H1 (cell line): Measurements from ENCODE around the gene PIGX. TPM values are rescaled to one million over a fixed set of nuclear protein-coding genes. Genes with fewer than 3 reads are reported as not detected.

Experiments
- CTCF ChIA-PET: fragments of 300-600 bp; sonication (Branson Sonifier 250); formaldehyde crosslinking; loops from one replicate; lab custom pipeline; 2021; ENCODE audit not compliant: partially characterized antibody; lab: Charles Lee
- POLR2A ChIA-PET: fragments of 300-600 bp; sonication (Branson Sonifier 250); formaldehyde crosslinking; loops from one replicate; lab custom pipeline; 2021; ENCODE audit warnings: inconsistent platforms; ENCODE audit not compliant: partially characterized antibody; lab: Charles Lee
- DNase-seq, 2 experiments: peaks; one replicate each; pipeline versions ENCODE4 v3.0.0 to v3.0.0-alpha.2; 2010 to 2022; ENCODE audit warnings: low spot score in 2 of 2, low read depth in 1 of 2, mixed read lengths in 1 of 2
- FAIRE-seq: peaks from 2 replicates; lab custom pipeline; 2011; peaks lifted over from hg19 to GRCh38; lab: Jason Lieb, UNC
- H2AFZ ChIP-seq: 2 replicates; pipeline ENCODE4 v1.8.1; 2012; ENCODE audit warnings: low read length, inconsistent platforms
- H2AK5ac ChIP-seq: 2 replicates; pipeline ENCODE4 v1.6.1; 2013; ENCODE audit warnings: low read depth, low read length
- H2BK120ac ChIP-seq: replicated peaks from 2 replicates; pipeline ENCODE3; 2013; ENCODE audit warnings: low read depth, low read length, inconsistent platforms
- H2BK12ac ChIP-seq: 2 replicates; pipeline ENCODE4 v1.6.1; 2013; ENCODE audit warnings: low read depth, low read length
- H2BK15ac ChIP-seq: 2 replicates; pipeline ENCODE4 v1.6.1; 2013; ENCODE audit warnings: low read length
- H2BK20ac ChIP-seq: 2 replicates; pipeline ENCODE4 v1.6.1; 2013; ENCODE audit warnings: low read length
- H2BK5ac ChIP-seq: 2 replicates; pipeline ENCODE4 v1.6.1; 2013; ENCODE audit warnings: low read depth, low read length
- H3K14ac ChIP-seq: 2 replicates; pipeline ENCODE4 v1.6.1; 2013; ENCODE audit warnings: inconsistent platforms; ENCODE audit not compliant: insufficient read length
- H3K18ac ChIP-seq: 2 replicates; pipeline ENCODE4 v1.6.1; 2013; ENCODE audit warnings: low read length; ENCODE audit errors: extremely low read depth
- H3K23ac ChIP-seq: 2 replicates; pipeline ENCODE4 v1.6.1; 2013; ENCODE audit warnings: inconsistent platforms; ENCODE audit not compliant: insufficient read length
- H3K23me2 ChIP-seq: 2 replicates; pipeline ENCODE4 v1.6.1; 2013; ENCODE audit warnings: low read depth, low read length
- H3K27ac ChIP-seq: 2 replicates; pipeline ENCODE4 v1.6.1; 2011; ENCODE audit warnings: low read depth, low read length, inconsistent platforms
- H3K27me3 ChIP-seq, 4 experiments: replicated peaks in 1 of 4; 1 replicate in 1 of 4; 2 replicates in 3 of 4; pipeline versions ENCODE4 v1.6.1 to v1.8.1; 2011 to 2013; ENCODE audit warnings: low read length in 3 of 4, mild to moderate bottlenecking in 3 of 4, inconsistent platforms in 2 of 4, mixed read lengths in 2 of 4, moderate library complexity in 1 of 4; ENCODE audit not compliant: control insufficient read depth in 3 of 4, insufficient read depth in 3 of 4; ENCODE audit errors: extremely low read depth in 1 of 4
- H3K36me3 ChIP-seq, 4 experiments: 2 replicates each; pipeline versions ENCODE4 v1.6.1 to v1.8.1; 2011 to 2013; ENCODE audit warnings: mild to moderate bottlenecking in 4 of 4, low read length in 3 of 4, moderate library complexity in 2 of 4, control low read depth in 1 of 4, inconsistent platforms in 1 of 4; ENCODE audit not compliant: insufficient read depth in 4 of 4, control insufficient read depth in 2 of 4
- H3K4ac ChIP-seq: replicated peaks from 2 replicates; pipeline ENCODE3; 2013; ENCODE audit warnings: low read length, low read depth, mixed read lengths, inconsistent platforms; ENCODE audit not compliant: insufficient read length
- H3K4me1 ChIP-seq, 4 experiments: replicated peaks in 1 of 4; 1 replicate in 1 of 4; 2 replicates in 3 of 4; pipeline versions ENCODE4 v1.6.1 to v1.8.1; 2011 to 2013; ENCODE audit warnings: low read length in 3 of 4, inconsistent platforms in 2 of 4, mixed read lengths in 1 of 4; ENCODE audit not compliant: insufficient read depth in 4 of 4, control insufficient read depth in 3 of 4
- H3K4me2 ChIP-seq, 2 experiments: 2 replicates each; pipeline versions ENCODE4 v1.6.1 to v1.8.1; 2011 to 2013; ENCODE audit warnings: low read depth in 2 of 2, low read length in 2 of 2, control low read depth in 1 of 2, inconsistent platforms in 1 of 2, mild to moderate bottlenecking in 1 of 2; ENCODE audit not compliant: insufficient read depth in 1 of 2
- H3K4me3 ChIP-seq, 4 experiments: fragments of 200-600, 300-600 bp in 1 of 4; sonication (generic), shearing (Covaris generic), sonication (Bioruptor Twin) in 1 of 4; 2 replicates each; pipeline versions ENCODE4 v1.5.1 to v1.8.1; 2011 to 2016; ENCODE audit warnings: low read length in 4 of 4, low read depth in 3 of 4, control low read depth in 2 of 4, inconsistent platforms in 2 of 4, mild to moderate bottlenecking in 2 of 4, mixed read lengths in 1 of 4, moderate library complexity in 1 of 4; ENCODE audit not compliant: insufficient read depth in 2 of 4; ENCODE audit errors: extremely low read depth in 1 of 4
- H3K56ac ChIP-seq: replicated peaks from 2 replicates; pipeline ENCODE3; 2013; ENCODE audit warnings: low read depth, mild to moderate bottlenecking, mixed read lengths, low read length, inconsistent platforms; ENCODE audit not compliant: insufficient read length
- H3K79me1 ChIP-seq: 2 replicates; pipeline ENCODE4 v1.6.1; 2013; ENCODE audit warnings: low read depth, low read length, control low read depth
- H3K79me2 ChIP-seq, 2 experiments: 2 replicates each; pipeline versions ENCODE4 v1.6.1 to v1.8.1; 2012 to 2013; ENCODE audit warnings: low read length in 2 of 2, mild to moderate bottlenecking in 2 of 2, inconsistent platforms in 1 of 2; ENCODE audit not compliant: insufficient read depth in 2 of 2, control insufficient read depth in 1 of 2
- H3K9ac ChIP-seq, 4 experiments: replicated peaks in 1 of 4; 1 replicate in 1 of 4; 2 replicates in 3 of 4; pipeline versions ENCODE4 v1.6.1 to v1.8.1; 2011 to 2013; ENCODE audit warnings: low read depth in 3 of 4, low read length in 3 of 4, control low read depth in 2 of 4, mild to moderate bottlenecking in 2 of 4, moderate library complexity in 2 of 4, inconsistent platforms in 1 of 4; ENCODE audit errors: extremely low read depth in 1 of 4
- H3K9me3 ChIP-seq, 2 experiments: 2 replicates each; pipeline versions ENCODE4 v1.6.1 to v1.8.1; 2012 to 2013; ENCODE audit warnings: mild to moderate bottlenecking in 2 of 2, moderate library complexity in 2 of 2, control low read depth in 1 of 2, inconsistent platforms in 1 of 2, low read depth in 1 of 2, low read length in 1 of 2, mixed read lengths in 1 of 2; ENCODE audit not compliant: insufficient read depth in 2 of 2
- H4K20me1 ChIP-seq, 2 experiments: replicated peaks in 1 of 2; 2 replicates each; pipeline versions ENCODE3 to v1.8.1; 2011 to 2013; ENCODE audit warnings: inconsistent platforms in 2 of 2, low read length in 2 of 2, mild to moderate bottlenecking in 1 of 2; ENCODE audit not compliant: insufficient read depth in 2 of 2, control insufficient read depth in 1 of 2
- H4K5ac ChIP-seq: 2 replicates; pipeline ENCODE4 v1.6.1; 2013; ENCODE audit warnings: low read length, low read depth, mixed read lengths, inconsistent platforms; ENCODE audit not compliant: insufficient read length
- H4K8ac ChIP-seq: 2 replicates; pipeline ENCODE4 v1.8.0; 2013; ENCODE audit warnings: mild to moderate bottlenecking, moderate library complexity, low read length, inconsistent platforms; ENCODE audit not compliant: insufficient read depth; ENCODE audit errors: extremely low read depth
- H4K91ac ChIP-seq: replicated peaks from 2 replicates; pipeline ENCODE3; 2013; ENCODE audit warnings: low read length, mixed read lengths, inconsistent platforms; ENCODE audit not compliant: insufficient read length
- CTCF ChIP-seq, 3 experiments: IDR thresholded peaks; 1 replicate in 2 of 3; 2 replicates in 1 of 3; pipeline versions ENCODE4 v1.5.1 to v1.6.1; 2011; ENCODE audit warnings: low read length in 3 of 3, mild to moderate bottlenecking in 3 of 3, inconsistent platforms in 2 of 3, low read depth in 1 of 3, moderate library complexity in 1 of 3; ENCODE audit not compliant: insufficient read depth in 1 of 3; ENCODE audit errors: control extremely low read depth in 1 of 3
- KDM1A ChIP-seq: fragments of 200-600, 300-600 bp; sonication (generic); IDR thresholded peaks from 2 replicates; pipeline ENCODE4 v1.7.1; 2016; ENCODE audit warnings: mild to moderate bottlenecking, low read length, borderline replicate concordance
- KDM5A ChIP-seq: fragments of 200-600 bp; IDR thresholded peaks from 2 replicates; pipeline ENCODE4 v1.7.1; 2012; ENCODE audit warnings: mild to moderate bottlenecking, low read length, inconsistent platforms, mixed read lengths
- RFX5 ChIP-seq: IDR thresholded peaks from 2 replicates; pipeline ENCODE4 v1.6.1; 2011; ENCODE audit warnings: low read depth, low read length, improper control_type of control experiment, borderline replicate concordance
- SIN3A ChIP-seq, 2 experiments: IDR thresholded peaks in 1 of 2; conservative IDR thresholded peaks in 1 of 2; 2 replicates each; pipeline ENCODE4 v1.6.1; 2011 to 2012; ENCODE audit warnings: low read length in 2 of 2, improper control_type of control experiment in 1 of 2, low read depth in 1 of 2, mild to moderate bottlenecking in 1 of 2
- SIX5 ChIP-seq: IDR thresholded peaks from 2 replicates; pipeline ENCODE4 v1.6.1; 2011; ENCODE audit warnings: mild to moderate bottlenecking, low read depth, low read length
- SP4 ChIP-seq: IDR thresholded peaks from 2 replicates; pipeline ENCODE4 v1.6.1; 2012; ENCODE audit warnings: low read length, inconsistent platforms
- TCF12 ChIP-seq: IDR thresholded peaks from 2 replicates; pipeline ENCODE4 v1.6.1; 2011; ENCODE audit warnings: low read depth, mild to moderate bottlenecking, low read length
- USF2 ChIP-seq: IDR thresholded peaks from 2 replicates; pipeline ENCODE4 v1.6.1; 2011; ENCODE audit warnings: low read length, improper control_type of control experiment
- WGBS, 2 experiments: shearing (Covaris generic) in 1 of 2; methylation state at CpG; one replicate each; pipeline versions ENCODE4 v1.1.6 to v1.1.7; 2013 to 2015; ENCODE audit warnings: low lambda C conversion rate in 2 of 2, mixed read lengths in 2 of 2, inconsistent platforms in 1 of 2, low coverage in 1 of 2, missing lambda C conversion rate in 1 of 2; ENCODE audit not compliant: insufficient replicate concordance in 2 of 2, insufficient coverage in 1 of 2, insufficient read length in 1 of 2; ENCODE audit errors: extremely low coverage in 1 of 2, missing lambda C conversion rate in 1 of 2; 5-methylcytosine and 5-hydroxymethylcytosine counted together
- polyA plus RNA-seq, 7 experiments: library from polyadenylated mRNA; depleted of rRNA in 3 of 7; stranded (reverse) in 5 of 7; unstranded in 2 of 7; fragments of >200 nt in 5 of 7; fragments of 200-250 nt in 2 of 7; gene quantifications; 1 replicate in 5 of 7; 2 replicates in 1 of 7; 4 replicates in 1 of 7; pipeline versions ENCODE4 v1.2.1 to v1.2.3, GENCODE V29; 2011 to 2013; ENCODE audit warnings: missing spikeins in 2 of 7, mixed read lengths in 2 of 7
- total RNA-seq: library from RNA; stranded (reverse); fragmentation: NEBNext Ultra II Directional; extraction: Animal tissue kit (Norgen Biotek cat#: 25700); gene quantifications from 2 replicates; pipeline ENCODE4 v1.2.1, GENCODE V29; 2021

PIGX gene
- total and polyA plus RNA-seq, 2 of the 8 experiments (the other 6 are each of a cell fraction or from before 2014, with no cell fraction given) = 7.0 to 14.9 TPM

- Histone ChIP-seq H3K79me1 (peaks cover 2% of the 10 kb centered on the region; the same call in 1 of the 2 replicates), H4K5ac (no peak overlapping the region), H4K20me1 (peaks cover 10 to 13% of the 10 kb centered on the region in 2 experiments), H3K27ac (no peak overlapping the region), H3K9me3 (no peaks in the 10 kb centered on the region), H3K27me3 (no peaks in the 10 kb centered on the region), H2BK120ac (no peak overlapping the region), H2AFZ (no peak overlapping the region), H3K14ac (no peak overlapping the region), H3K23me2 (no peaks in the 10 kb centered on the region), H2BK20ac (no peak overlapping the region), H3K36me3 (no peaks in the 10 kb centered on the region), H3K4me2 (no peak overlapping the region), H2BK12ac (no peak overlapping the region), H3K9ac (no peak overlapping the region), H3K4ac (no peak overlapping the region), H3K79me2 (peaks cover 27 to 96% of the 10 kb centered on the region in 2 experiments), H2AK5ac (no peak overlapping the region), H3K18ac (no peak overlapping the region), H3K4me3 (no peak overlapping the region), H2BK5ac (no peak overlapping the region), H4K8ac (no peak overlapping the region), H3K23ac (no peak overlapping the region), H3K56ac (no peak overlapping the region), H2BK15ac (no peak overlapping the region), H3K4me1 (peaks cover 0 to 7% (median 0%) of the 10 kb centered on the region in 4 experiments; a peak in 2 of 7 replicates), H4K91ac (no peak overlapping the region)
- FAIRE-seq = no peak
- POLR2A ChIA-PET = no interaction called here
- TF ChIP-seq SP4 (no peak), KDM1A (no peak), KDM5A (no peak), USF2 (no peak), SIN3A (conservative IDR thresholded peaks at IDR 0.05 in 1 of 2, IDR thresholded peaks at IDR 0.05 in 1 of 2; ENCODE audit: low read depth in 1 of 2, low read length in 2 of 2) (no peak), CTCF (IDR thresholded peaks at IDR 0.05; ENCODE audit: control extremely low read depth in 1 of 3, insufficient read depth in 1 of 3, low read depth in 1 of 3, low read length in 3 of 3) (no peak), SIX5 (no peak), TCF12 (no peak), RFX5 (no peak)
- no peak for DNase-seq
- 91% methylated on average over 6 of the region's 6 CpGs; no CpG with 5 or more reads in 1 of the 2 experiments for WGBS, 2 experiments
- CTCF ChIA-PET = no interaction called here
Observed at GRCh38 chr3:196772897-196773296, 60.7 kb downstream of the PIGX start.
